GM12878 (cell line): ENCODE results near the gene MXI1. TPM values are rescaled to one million over a fixed set of nuclear protein-coding genes. Genes with fewer than 3 reads are reported as not detected.

Experiments
- ATAC-seq: fragments of 200-7000 bp; cut with Tn5 transposase; 3 replicates; pipeline ENCODE4 v1.9.1; 2020; ENCODE audit warnings: mild to moderate bottlenecking, moderate library complexity
- BruUV-seq: library from RNA; stranded (reverse); fragments of 400-500 nt; replicated peaks from 2 replicates; lab custom pipeline; 2021; lab: Mats Ljungman, UMichigan
- CTCF ChIA-PET: fragments of 300-600 bp; sonication (Branson Sonifier 250); formaldehyde crosslinking; extraction: SDS; loops from one replicate; lab custom pipeline; 2021; ENCODE audit warnings: inconsistent platforms; lab: Yijun Ruan, JAX
- POLR2A ChIA-PET: fragments of 350-600 bp; formaldehyde crosslinking; extraction: SDS; loops from one replicate; lab custom pipeline; 2021; ENCODE audit warnings: inconsistent platforms; lab: Charles Lee
- RAD21 ChIA-PET: fragments of 300-600 bp; sonication (Branson Sonifier 250); formaldehyde crosslinking; loops from one replicate; lab custom pipeline; 2023; ENCODE audit warnings: antibody characterized with exemption; ENCODE audit not compliant: unreplicated experiment; lab: Charles Lee
- SMC1A ChIA-PET: fragments of 300-600 bp; sonication (Branson Sonifier 250); formaldehyde crosslinking; loops from one replicate; lab custom pipeline; 2023; ENCODE audit not compliant: unreplicated experiment, uncharacterized antibody; lab: Charles Lee
- DNase-seq: peaks from one replicate; pipeline ENCODE4 v3.0.0-alpha.2; 2011; ENCODE audit warnings: low read depth, low spot score
- FAIRE-seq: peaks from 3 replicates; lab custom pipeline; 2011; peaks lifted over from hg19 to GRCh38; lab: Jason Lieb, UNC
- H2AFZ ChIP-seq: 2 replicates; pipeline ENCODE4 v1.6.0; 2011; ENCODE audit warnings: low read depth, low read length, control low read depth; ENCODE audit not compliant: control insufficient read depth
- H3K27ac ChIP-seq: 2 replicates; pipeline ENCODE4 v1.5.1; 2011; ENCODE audit warnings: control low read depth; ENCODE audit not compliant: control insufficient read depth, insufficient read depth
- H3K27me3 ChIP-seq, 2 experiments: replicated peaks in 1 of 2; 2 replicates each; pipeline versions ENCODE4 v1.6.0 to v1.6.1; 2011; ENCODE audit warnings: low read length in 1 of 2; ENCODE audit not compliant: control insufficient read depth in 2 of 2, insufficient read depth in 2 of 2
- H3K36me3 ChIP-seq, 2 experiments: 2 replicates each; pipeline ENCODE4 v1.5.1; 2011; ENCODE audit warnings: low read length in 1 of 2; ENCODE audit not compliant: control insufficient read depth in 2 of 2, insufficient read depth in 2 of 2
- H3K4me1 ChIP-seq: 2 replicates; pipeline ENCODE4 v1.6.1; 2011; ENCODE audit warnings: mild to moderate bottlenecking, low read length, moderate library complexity, mixed read lengths; ENCODE audit not compliant: control insufficient read depth, insufficient read depth
- H3K4me2 ChIP-seq: 2 replicates; pipeline ENCODE4 v1.6.0; 2011; ENCODE audit warnings: control low read depth; ENCODE audit not compliant: control insufficient read depth, insufficient read depth
- H3K4me3 ChIP-seq: fragments of 200-600 bp; sonication (generic); 2 replicates; pipeline ENCODE4 v1.5.1; 2016
- H3K79me2 ChIP-seq: 2 replicates; pipeline ENCODE4 v1.6.0; 2011; ENCODE audit warnings: low read length; ENCODE audit not compliant: control insufficient read depth, insufficient read depth
- H3K9ac ChIP-seq: 2 replicates; pipeline ENCODE4 v1.8.0; 2011; ENCODE audit warnings: low read length, control low read depth, mixed read lengths; ENCODE audit not compliant: control insufficient read depth, insufficient read depth
- H3K9me3 ChIP-seq: replicated peaks from 3 replicates; pipeline ENCODE4 v1.5.1; 2011; ENCODE audit warnings: mild to moderate bottlenecking, low read length; ENCODE audit not compliant: control insufficient read depth, insufficient read depth
- H4K20me1 ChIP-seq: 2 replicates; pipeline ENCODE4 v1.6.0; 2011; ENCODE audit not compliant: control insufficient read depth, insufficient read depth
- BCL11A ChIP-seq: IDR thresholded peaks from 2 replicates; pipeline ENCODE4 v1.6.1; 2011; ENCODE audit warnings: low read depth, low read length
- BCLAF1 ChIP-seq: fragments of 450-650 bp; IDR thresholded peaks from 2 replicates; pipeline ENCODE4 v1.6.1; 2017; ENCODE audit warnings: antibody characterized with exemption, mild to moderate bottlenecking, moderate library complexity
- CBFB ChIP-seq: IDR thresholded peaks from 2 replicates; pipeline ENCODE4 v1.6.1; 2016; ENCODE audit warnings: antibody characterized with exemption, low read depth
- CEBPB ChIP-seq, 2 experiments: fragments of 150-350 bp in 1 of 2; IDR thresholded peaks; 2 replicates each; pipeline ENCODE4 v1.6.1; 2012 to 2014; ENCODE audit warnings: low read depth in 2 of 2, low read length in 2 of 2, borderline replicate concordance in 1 of 2, inconsistent platforms in 1 of 2
- CHD4 ChIP-seq: fragments of 200-600 bp; sonication (generic); IDR thresholded peaks from 2 replicates; pipeline ENCODE4 v1.6.1; 2016; ENCODE audit warnings: mild to moderate bottlenecking
- FOXK2 ChIP-seq: fragments of 450-650 bp; IDR thresholded peaks from 2 replicates; pipeline ENCODE4 v1.6.1; 2017; ENCODE audit warnings: mild to moderate bottlenecking, moderate library complexity
- HSF1 ChIP-seq: fragments of 150-350 bp; IDR thresholded peaks from 2 replicates; pipeline ENCODE4 v1.6.1; 2014; ENCODE audit warnings: mild to moderate bottlenecking, low read depth, low read length
- JUNB ChIP-seq: IDR thresholded peaks from 2 replicates; pipeline ENCODE4 v1.6.1; 2016; ENCODE audit warnings: antibody characterized with exemption, mild to moderate bottlenecking
- NFIC ChIP-seq: IDR thresholded peaks from 2 replicates; pipeline ENCODE4 v1.6.1; 2012; ENCODE audit warnings: low read depth, mild to moderate bottlenecking, inconsistent platforms, low read length, moderate library complexity
- NFXL1 ChIP-seq: fragments of 450-650 bp; IDR thresholded peaks from 2 replicates; pipeline ENCODE4 v1.6.1; 2017; ENCODE audit warnings: antibody characterized with exemption, mild to moderate bottlenecking, borderline replicate concordance
- PML ChIP-seq: IDR thresholded peaks from 2 replicates; pipeline ENCODE4 v1.6.1; 2012; ENCODE audit warnings: low read length, inconsistent platforms
- RAD21 ChIP-seq: IDR thresholded peaks from 2 replicates; pipeline ENCODE4 v1.6.1; 2011; ENCODE audit warnings: mild to moderate bottlenecking, low read depth, low read length, moderate library complexity; ENCODE audit not compliant: insufficient read depth
- SMARCA5 ChIP-seq: fragments of 450-650 bp; IDR thresholded peaks from 2 replicates; pipeline ENCODE4 v1.6.1; 2017; ENCODE audit warnings: mild to moderate bottlenecking
- SMC3 ChIP-seq: IDR thresholded peaks from 2 replicates; pipeline ENCODE4 v1.6.1; 2011; ENCODE audit warnings: low read length, improper control_type of control experiment, borderline replicate concordance
- TAF1 ChIP-seq: IDR thresholded peaks from 2 replicates; pipeline ENCODE4 v1.6.1; 2011; ENCODE audit warnings: mild to moderate bottlenecking, low read depth, low read length, borderline replicate concordance
- USF2 ChIP-seq: IDR thresholded peaks from 2 replicates; pipeline ENCODE4 v1.6.1; 2011; ENCODE audit warnings: low read depth, low read length, improper control_type of control experiment, borderline replicate concordance
- YBX1 ChIP-seq: fragments of 450-650 bp; IDR thresholded peaks from 2 replicates; pipeline ENCODE4 v1.6.1; 2016; ENCODE audit warnings: antibody characterized with exemption
- ZNF217 ChIP-seq: fragments of 450-650 bp; IDR thresholded peaks from 2 replicates; pipeline ENCODE4 v1.6.1; 2017; ENCODE audit warnings: antibody characterized with exemption, mild to moderate bottlenecking
- ZNF622 ChIP-seq: fragments of 450-650 bp; IDR thresholded peaks from 2 replicates; pipeline ENCODE4 v1.6.1; 2017; ENCODE audit warnings: mild to moderate bottlenecking, inconsistent platforms
- WGBS: methylation state at CpG from one replicate; pipeline ENCODE4 v1.1.6; 2016; ENCODE audit warnings: low lambda C conversion rate; ENCODE audit not compliant: insufficient replicate concordance, insufficient coverage; ENCODE audit errors: missing lambda C conversion rate; 5-methylcytosine and 5-hydroxymethylcytosine counted together
- in situ Hi-C: fragments of 300-500 bp; cut with MboI; formaldehyde crosslinking; loops from 9 replicates; pipeline ENCODE4 v1.14.3; 2018; ENCODE audit warnings: mixed read lengths
- intact Hi-C: fragments of 100-400 bp; cut with micrococcal nuclease; formaldehyde crosslinking; loops from one replicate; pipeline ENCODE4 v1.14.2; 2022; ENCODE audit not compliant: unreplicated experiment
- polyA plus RNA-seq, 11 experiments: library from polyadenylated mRNA; depleted of rRNA in 4 of 11; unstranded in 6 of 11; stranded (reverse) in 5 of 11; fragments of >200 nt; fragmentation: Nextera tagmentation in 4 of 11; fragmentation: Illumina TruSeq in 1 of 11; extraction: Ambion mirVana in 4 of 11; extraction: Trizol in 1 of 11; gene quantifications; 1 replicate in 1 of 11; 2 replicates in 10 of 11; pipeline versions ENCODE4 v1.2.1 to v1.2.3, GENCODE V29; 2011 to 2016; ENCODE audit warnings: inconsistent platforms in 2 of 11, missing spikeins in 2 of 11, low read depth in 1 of 11
- total RNA-seq, 4 experiments: library from RNA; depleted of rRNA in 3 of 4; stranded (reverse); fragments of >200 nt in 3 of 4; fragmentation: Illumina TruSeq in 1 of 4; extraction: Trizol in 1 of 4; gene quantifications; 2 replicates each; pipeline versions ENCODE4 v1.2.1 to v1.2.3, GENCODE V29; 2013 to 2021

MXI1 gene
- total and polyA plus RNA-seq, 10 of the 15 experiments (the other 5 are each of a cell fraction or from before 2014, with no cell fraction given), result 0.23 to 8.0 (median 0.41) TPM

GRCh38 chr10:110276603-110277002 is 69.2 kb downstream of the MXI1 start (continued):
- TF ChIP-seq NFIC (no peak), CHD4 (no peak), HSF1 (no peak), FOXK2 (no peak), CBFB (no peak), ZNF622 (no peak), PML (no peak), SMARCA5 (no peak), CEBPB (IDR thresholded peaks at IDR 0.05; ENCODE audit: borderline replicate concordance in 1 of 2, low read depth in 2 of 2, low read length in 2 of 2) (no peak), USF2 (no peak), BCL11A (no peak)

- in situ Hi-C loops (no loop called here), intact Hi-C loops (loop anchor here (5.0 to 10.0 kb wide), 2 partner anchors 35 to 323 kb away; no protein-coding TSS in a partner anchor)
- ChIA-PET RAD21 (interaction anchor here (2.3 kb wide), 1 partner anchor 136 kb away, joined by 12 read pairs; no protein-coding TSS in a partner anchor), CTCF (interaction anchor here (1.6 to 6.7 kb wide), 2 partner anchors 124 to 138 kb away, joined by 4 to 105 read pairs; no protein-coding TSS in a partner anchor), POLR2A (no interaction called here), SMC1A (interaction anchor here (0.9 to 2.5 kb wide), 3 partner anchors 64 to 139 kb away, joined by 3 to 34 read pairs (median 12); no protein-coding TSS in a partner anchor)
- no TSS peak for BruUV-seq
- Histone ChIP-seq H3K9me3 (no peaks in the 10 kb centered on the region), H3K27ac (no peak overlapping the region), H2AFZ (no peak overlapping the region), H3K4me3 (no peak overlapping the region), H3K27me3 (no peaks in the 10 kb centered on the region; a peak in 1 of 4 replicates), H3K79me2 (no peaks in the 10 kb centered on the region), H3K4me2 (no peak overlapping the region), H3K36me3 (no peaks in the 10 kb centered on the region), H3K9ac (no peak overlapping the region), H4K20me1 (no peaks in the 10 kb centered on the region), H3K4me1 (peaks cover 7% of the 10 kb centered on the region)
- ATAC-seq (no peak), DNase-seq (no peak), FAIRE-seq (no peak)
- 98% methylated on average over 2 of the region's 2 CpGs for WGBS
- TF ChIP-seq RAD21 (no peak), YBX1 (no peak), BCLAF1 (no peak), SMC3 (no peak), NFXL1 (no peak), TAF1 (no peak), ZNF217 (no peak), JUNB (no peak)
Observed at GRCh38 chr10:110277591-110277990, 70.2 kb downstream of the MXI1 start.
